HG02981 (cell line): ENCODE results near the gene SLC49A3.
"Not testable (repeated sequence)": the region's sequence is repeated elsewhere in the genome, so short reads cannot be mapped to it uniquely, and the experiment has no call there.

Experiments used
- ATAC-seq: cut with Tn5 transposase; IDR thresholded peaks from one replicate; pipeline ENCODE4 v1.9.1; 2021; ENCODE audit warnings: mild to moderate bottlenecking, moderate library complexity; ENCODE audit not compliant: unreplicated experiment

SLC49A3 gene

GRCh38 chr4:654871-655463 lies 34.0 kb downstream of the SLC49A3 start:
- ATAC-seq, result no peak

GRCh38 chr4:654503-654845 lies 34.5 kb downstream of the SLC49A3 start:
- no peak for ATAC-seq

GRCh38 chr4:653831-654502 lies 35.0 kb downstream of the SLC49A3 start:
- ATAC-seq, result no peak

- no peak for ATAC-seq
Observed at GRCh38 chr4:653080-653821, 35.7 kb downstream of the SLC49A3 start.

GRCh38 chr4:651884-652642 lies 36.9 kb downstream of the SLC49A3 start:
- no peak for ATAC-seq

GRCh38 chr4:650951-651883 lies 37.7 kb downstream of the SLC49A3 start:
- no peak for ATAC-seq

- no peak for ATAC-seq
Observed at GRCh38 chr4:650461-650860, 38.5 kb downstream of the SLC49A3 start.

- no peak for ATAC-seq
Observed at GRCh38 chr4:649751-650310, 39.1 kb downstream of the SLC49A3 start.

- ATAC-seq, result no peak
Observed at GRCh38 chr4:649293-649625, 39.7 kb downstream of the SLC49A3 start.

GRCh38 chr4:648579-649292 lies 40.2 kb downstream of the SLC49A3 start:
- no peak for ATAC-seq

- ATAC-seq, result no peak
Observed at GRCh38 chr4:647481-647880, 41.5 kb downstream of the SLC49A3 start.

- ATAC-seq, result no peak
Observed at GRCh38 chr4:646460-646859, 42.5 kb downstream of the SLC49A3 start.

- ATAC-seq, result not testable (repeated sequence)
Observed at GRCh38 chr4:642366-642765, 46.6 kb downstream of the SLC49A3 start.

- ATAC-seq, result no peak
Observed at GRCh38 chr4:637536-638280, 51.2 kb downstream of the SLC49A3 start.

GRCh38 chr4:636628-637159 lies 52.3 kb downstream of the SLC49A3 start:
- no peak for ATAC-seq

GRCh38 chr4:635851-636627 lies 52.9 kb downstream of the SLC49A3 start:
- no peak for ATAC-seq

- ATAC-seq, result not testable (repeated sequence)
Observed at GRCh38 chr4:635066-635835, 53.7 kb downstream of the SLC49A3 start.
